Esophagus squamous epithelium (tissue), 5 donors: Measurements from ENCODE around the gene SEC14L1. TPM values are rescaled to one million over a fixed set of nuclear protein-coding genes. Genes with fewer than 3 reads are reported as not detected.
A peak's percentile ranks its signal among the peaks of the same experiment; 100 is the strongest.

Source experiments
- DNase-seq: peaks from one replicate; lab custom pipeline; 2025; lab: John Stamatoyannopoulos, UW
- H3K27ac ChIP-seq, 4 donors: fragments of 200-600 bp; sonication (generic); one replicate each; pipeline ENCODE4 v1.5.1; 2016 to 2019; ENCODE audit warnings: mild to moderate bottlenecking in 1 of 4
- H3K27me3 ChIP-seq, 4 donors: fragments of 200-600 bp; sonication (generic); 1 replicate in 3 of 4; 2 replicates in 1 of 4; pipeline versions ENCODE4 v1.5.1 to v1.6.0; 2017 to 2021; ENCODE audit warnings: antibody characterized with exemption in 1 of 4
- H3K36me3 ChIP-seq, 3 donors: fragments of 200-600 bp; sonication (generic); one replicate each; pipeline ENCODE4 v1.5.1; 2016 to 2019
- H3K4me1 ChIP-seq, 3 donors: fragments of 200-600 bp; sonication (generic); one replicate each; pipeline ENCODE4 v1.5.1; 2017 to 2019
- H3K4me3 ChIP-seq, 4 donors: fragments of 200-600 bp; sonication (generic); 1 replicate in 3 of 4; 2 replicates in 1 of 4; pipeline ENCODE4 v1.5.1; 2016 to 2019; ENCODE audit warnings: mild to moderate bottlenecking in 2 of 4, moderate library complexity in 1 of 4
- H3K9me3 ChIP-seq, 3 donors: fragments of 200-600 bp; sonication (generic); one replicate each; pipeline ENCODE4 v1.5.1; 2016 to 2019
- POLR2A ChIP-seq, 4 donors: fragments of 450-650 bp; IDR thresholded peaks; one replicate each; pipeline ENCODE4 v1.6.1; 2017; ENCODE audit warnings: antibody characterized with exemption in 4 of 4, mild to moderate bottlenecking in 4 of 4, moderate library complexity in 3 of 4
- WGBS, 2 donors: methylation state at CpG; one replicate each; pipeline ENCODE4 v1.1.5; 2018; 5-methylcytosine and 5-hydroxymethylcytosine counted together
- intact Hi-C: fragments of 100-400 bp; cut with DNase I; formaldehyde crosslinking; loops from one replicate; pipeline ENCODE4 v1.15.0; 2022
- total RNA-seq, 4 donors: library from RNA; depleted of rRNA; stranded (reverse); fragments of >200 nt; gene quantifications; one replicate each; pipeline ENCODE4 v1.1.0, GENCODE V29; 2016
- TF ChIP-seq, protein P1 (sequence below), 6 experiments: fragments of 450-650 bp in 4 of 6; fragments of 200-600 bp in 2 of 6; sonication (generic) in 2 of 6; IDR thresholded peaks; one replicate each; pipeline ENCODE4 v1.5.1; 2016 to 2019; ENCODE audit warnings: antibody characterized with exemption in 6 of 6, mild to moderate bottlenecking in 4 of 6, moderate library complexity in 4 of 6
- donor health status: DM: yes; HTN: yes; CAD: no.

SEC14L1 gene
- total RNA-seq, 4 donors from 2014 or later, result 27.3 to 39.2 (median 32.8) TPM

DNA sequence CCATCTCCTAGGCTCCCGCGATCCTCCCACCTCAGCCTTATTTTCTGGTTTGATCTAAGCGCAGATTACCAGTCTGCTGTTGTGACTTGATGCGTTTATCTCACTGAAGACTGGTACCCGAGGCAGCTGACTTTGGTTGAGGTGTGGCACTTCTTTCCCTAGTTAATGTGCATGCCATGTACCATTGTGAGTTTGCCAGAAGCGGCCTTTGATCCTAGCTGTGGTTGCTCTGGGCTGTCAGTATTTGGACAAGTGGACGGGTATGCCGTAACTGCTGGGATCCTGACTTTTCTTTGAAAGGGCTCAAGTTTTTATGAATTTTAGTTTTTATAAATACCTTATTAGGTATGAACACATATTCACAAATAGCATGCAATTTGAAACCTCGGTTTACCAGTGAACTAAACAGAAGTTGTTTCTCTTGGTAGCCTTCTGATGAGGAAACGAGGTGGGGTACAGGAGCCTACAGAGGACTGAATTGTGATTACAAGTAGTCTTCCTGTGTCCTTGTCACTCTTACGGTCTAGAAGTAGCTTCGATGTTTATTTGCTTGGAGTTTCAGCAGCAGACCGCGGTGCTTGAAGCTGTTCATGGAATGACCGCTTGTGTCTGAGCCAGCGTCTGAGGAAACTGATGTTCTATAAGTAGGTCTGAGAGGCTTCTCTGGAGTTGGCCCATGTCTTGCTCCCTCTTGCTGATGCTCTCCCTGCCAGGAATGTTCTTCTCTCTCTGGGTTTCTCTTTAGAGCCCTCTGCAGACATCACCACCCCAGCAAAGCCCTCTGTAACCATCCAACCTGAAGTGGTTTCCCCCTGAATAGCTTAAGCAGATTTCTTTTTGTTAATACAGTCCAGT lies 40.0 kb downstream of the SEC14L1 start:
- Histone ChIP-seq H3K27me3 (no peaks in the 10 kb centered on the region), H3K4me3 (no peak overlapping the region), H3K27ac (no peak overlapping the region), H3K9me3 (no peaks in the 10 kb centered on the region), H3K4me1 (peaks cover 0 to 70% (median 14%) of the 10 kb centered on the region in 3 donors), H3K36me3 (no peaks in the 10 kb centered on the region)
- intact Hi-C loops, result no loop called here
- 80 to 89% methylated on average over 15 to 16 of the region's 16 CpGs for WGBS, 2 donors
- no peak for DNase-seq
- TF ChIP-seq POLR2A (IDR thresholded peaks at IDR 0.05), result no peak
- TF ChIP-seq, protein P1, sequence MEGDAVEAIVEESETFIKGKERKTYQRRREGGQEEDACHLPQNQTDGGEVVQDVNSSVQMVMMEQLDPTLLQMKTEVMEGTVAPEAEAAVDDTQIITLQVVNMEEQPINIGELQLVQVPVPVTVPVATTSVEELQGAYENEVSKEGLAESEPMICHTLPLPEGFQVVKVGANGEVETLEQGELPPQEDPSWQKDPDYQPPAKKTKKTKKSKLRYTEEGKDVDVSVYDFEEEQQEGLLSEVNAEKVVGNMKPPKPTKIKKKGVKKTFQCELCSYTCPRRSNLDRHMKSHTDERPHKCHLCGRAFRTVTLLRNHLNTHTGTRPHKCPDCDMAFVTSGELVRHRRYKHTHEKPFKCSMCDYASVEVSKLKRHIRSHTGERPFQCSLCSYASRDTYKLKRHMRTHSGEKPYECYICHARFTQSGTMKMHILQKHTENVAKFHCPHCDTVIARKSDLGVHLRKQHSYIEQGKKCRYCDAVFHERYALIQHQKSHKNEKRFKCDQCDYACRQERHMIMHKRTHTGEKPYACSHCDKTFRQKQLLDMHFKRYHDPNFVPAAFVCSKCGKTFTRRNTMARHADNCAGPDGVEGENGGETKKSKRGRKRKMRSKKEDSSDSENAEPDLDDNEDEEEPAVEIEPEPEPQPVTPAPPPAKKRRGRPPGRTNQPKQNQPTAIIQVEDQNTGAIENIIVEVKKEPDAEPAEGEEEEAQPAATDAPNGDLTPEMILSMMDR (IDR thresholded peaks at IDR 0.05), result no peak

DNA sequence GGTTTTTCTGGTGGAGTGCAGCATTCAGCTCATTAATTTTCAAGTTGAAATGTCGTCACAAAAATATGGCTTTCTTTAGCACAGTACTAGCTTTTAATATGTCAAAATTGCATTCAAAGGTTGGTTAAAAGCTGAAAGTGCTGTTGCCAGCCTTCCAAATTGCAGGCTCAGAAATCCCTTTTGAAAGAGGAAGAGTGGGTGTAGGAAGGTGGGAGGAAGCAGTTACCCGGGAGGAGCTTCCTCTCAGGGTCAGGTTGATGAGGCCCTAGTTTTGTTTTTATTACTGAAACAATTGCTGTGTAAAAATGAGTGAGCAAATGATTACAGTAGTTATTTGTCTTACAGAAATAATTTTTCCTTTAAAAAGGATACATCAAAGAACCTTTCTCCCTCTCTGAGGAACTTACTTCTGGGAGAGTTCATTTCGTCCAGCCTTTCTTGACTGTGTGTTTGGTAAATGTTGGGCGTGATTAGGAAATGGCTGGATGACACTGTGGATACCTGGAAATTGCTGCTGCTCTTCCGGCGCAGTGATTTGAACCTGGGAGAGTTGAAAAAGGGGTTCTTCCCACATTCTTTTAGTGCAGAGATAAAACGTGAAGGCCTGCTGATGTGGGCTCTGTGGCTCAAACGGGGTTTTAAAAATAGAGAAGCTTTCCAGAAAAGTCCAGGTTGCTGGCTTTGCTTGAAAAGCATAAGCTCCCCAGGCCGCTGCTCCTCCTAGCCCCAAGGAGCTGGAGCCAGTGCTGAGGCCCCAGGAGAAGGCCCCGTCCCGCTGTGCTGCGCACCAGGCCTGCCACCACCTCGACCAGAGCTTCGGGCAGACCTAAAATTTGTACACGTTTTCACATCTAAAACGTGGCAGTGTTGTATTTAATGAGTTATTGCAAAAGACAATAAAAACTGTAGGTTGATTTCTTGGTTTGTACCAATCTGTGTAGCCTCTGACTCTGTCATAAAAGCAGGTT lies 41.7 kb downstream of the SEC14L1 start:
- intact Hi-C loops, result no loop called here
- 71 to 77% methylated on average over 16 of the region's 16 CpGs for WGBS, 2 donors
- H3K4me3 ChIP-seq, result no peak overlapping the region
- no peaks in the 10 kb centered on the region for H3K36me3 ChIP-seq
- TF ChIP-seq POLR2A (IDR thresholded peaks at IDR 0.05), result no peak
- TF ChIP-seq, protein P1 (IDR thresholded peaks at IDR 0.05), result no peak
- H3K4me1 ChIP-seq, result peaks cover 0 to 77% (median 14%) of the 10 kb centered on the region in 3 donors
- H3K27me3 ChIP-seq, result no peaks in the 10 kb centered on the region
- H3K27ac ChIP-seq, result peak overlapping the region in 3 of 4 donors; percentile 46 to 49 (median 48)
- no peaks in the 10 kb centered on the region for H3K9me3 ChIP-seq
- no peak for DNase-seq

DNA sequence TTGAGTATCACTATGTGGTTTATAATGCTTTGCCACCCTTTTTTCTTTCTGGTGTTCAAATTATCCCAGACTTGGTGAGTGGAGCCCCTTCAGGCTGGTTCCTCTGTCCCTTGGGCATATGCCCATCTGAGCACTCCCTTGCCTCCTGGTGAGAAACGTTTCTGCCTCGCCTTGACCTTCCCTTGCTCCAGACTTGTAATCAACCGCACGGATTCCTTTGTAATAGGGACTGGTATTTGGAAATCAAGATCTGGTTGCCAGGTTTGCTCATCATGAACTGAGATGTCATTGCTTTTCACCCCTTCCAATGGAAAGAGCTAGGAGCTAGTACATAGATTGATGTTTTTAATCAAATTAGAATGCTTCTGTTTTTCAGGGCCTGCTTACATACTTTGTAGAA lies 43.7 kb downstream of the SEC14L1 start:
- no peak overlapping the region for H3K4me3 ChIP-seq
- H3K4me1 ChIP-seq, result peaks cover 0 to 74% (median 17%) of the 10 kb centered on the region in 3 donors
- peak overlapping the region in 1 of 4 donors; percentile 1 for H3K27ac ChIP-seq
- no peak for DNase-seq
- H3K9me3 ChIP-seq, result no peaks in the 10 kb centered on the region
- WGBS, 2 donors, result 29 to 69% methylated on average over 4 of the region's 4 CpGs
- no peaks in the 10 kb centered on the region for H3K27me3 ChIP-seq
- no peaks in the 10 kb centered on the region for H3K36me3 ChIP-seq
- TF ChIP-seq POLR2A (IDR thresholded peaks at IDR 0.05), result no peak
- TF ChIP-seq, protein P1 (IDR thresholded peaks at IDR 0.05), result no peak
- intact Hi-C loops, result no loop called here

DNA sequence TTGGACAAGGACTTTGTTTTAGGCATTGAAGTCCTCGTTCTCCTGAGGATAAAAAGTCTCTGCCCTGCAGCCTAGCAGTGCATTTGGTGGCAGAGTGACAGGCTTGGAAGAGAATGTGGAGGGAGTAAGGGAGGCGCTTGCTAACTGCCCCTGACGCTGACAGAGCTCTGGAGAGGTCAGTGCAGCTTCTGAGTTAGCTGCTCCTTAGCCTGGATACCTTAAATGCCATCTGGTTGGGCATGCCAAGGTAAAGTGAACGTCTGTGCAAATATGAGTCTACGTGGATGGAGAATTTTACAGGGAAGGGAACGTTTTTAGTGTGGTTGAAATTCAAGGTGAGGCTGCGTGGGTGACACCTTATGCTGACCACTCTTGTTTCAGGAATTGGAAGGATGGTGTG lies 44.4 kb downstream of the SEC14L1 start:
- H3K9me3 ChIP-seq, result no peaks in the 10 kb centered on the region
- TF ChIP-seq, protein P1 (IDR thresholded peaks at IDR 0.05), result no peak
- no peak for TF ChIP-seq POLR2A (IDR thresholded peaks at IDR 0.05)
- peaks cover 0 to 74% (median 17%) of the 10 kb centered on the region in 3 donors for H3K4me1 ChIP-seq
- H3K27ac ChIP-seq, result peak overlapping the region in 1 of 4 donors; percentile 18
- no peak for DNase-seq
- H3K27me3 ChIP-seq, result no peaks in the 10 kb centered on the region
- WGBS, 2 donors, result 65 to 77% methylated on average over 7 of the region's 7 CpGs
- no peaks in the 10 kb centered on the region for H3K36me3 ChIP-seq
- H3K4me3 ChIP-seq, result no peak overlapping the region
- intact Hi-C loops, result no loop called here
